HFF-Myc (cell line): ENCODE results near the gene RNF126.

Experiments used
- DNase-seq: peaks from one replicate; pipeline ENCODE4 v3.0.0-alpha.2; 2011; ENCODE audit warnings: low read depth; ENCODE audit errors: extremely low read depth
- H3K4me3 ChIP-seq: replicated peaks from 2 replicates; pipeline ENCODE4 v1.5.1; 2011; ENCODE audit warnings: low read depth, mild to moderate bottlenecking, control low read depth, low read length
- TF ChIP-seq, protein P1 (sequence below): IDR thresholded peaks from 2 replicates; pipeline ENCODE4 v1.5.1; 2012; ENCODE audit warnings: mild to moderate bottlenecking, low read depth, low read length, control low read depth; ENCODE audit errors: missing control alignments

The RNF126 gene

DNA sequence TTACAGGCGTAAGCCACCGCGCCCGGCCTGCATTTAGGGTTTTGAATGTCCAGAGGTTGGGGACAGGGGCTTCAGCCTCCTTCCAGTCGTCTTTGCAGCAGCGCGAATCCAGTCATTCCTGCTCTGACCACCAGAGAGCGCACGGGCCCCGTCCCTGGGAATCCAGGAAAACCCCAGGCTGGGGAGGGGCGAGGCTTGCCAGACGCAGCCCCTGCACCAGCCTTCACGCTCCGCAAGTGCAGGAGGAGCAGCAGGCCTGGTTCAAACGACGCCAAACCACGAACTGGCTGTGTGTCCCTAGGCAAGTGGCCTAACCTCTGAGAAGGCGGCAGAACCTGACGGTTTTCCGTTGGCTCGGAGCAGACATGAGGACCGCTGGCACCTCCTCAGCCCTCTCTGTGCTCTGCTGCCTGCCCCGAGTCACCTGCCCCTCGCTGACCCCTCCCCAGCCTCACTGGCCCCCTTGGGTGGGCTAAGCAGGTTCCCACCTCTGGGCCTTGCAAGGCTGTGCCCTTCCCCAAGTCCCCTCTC lies 2.0 kb upstream of the RNF126 start:
- H3K4me3 ChIP-seq, result no peak overlapping the region
- no peak for DNase-seq
- TF ChIP-seq, protein P1, sequence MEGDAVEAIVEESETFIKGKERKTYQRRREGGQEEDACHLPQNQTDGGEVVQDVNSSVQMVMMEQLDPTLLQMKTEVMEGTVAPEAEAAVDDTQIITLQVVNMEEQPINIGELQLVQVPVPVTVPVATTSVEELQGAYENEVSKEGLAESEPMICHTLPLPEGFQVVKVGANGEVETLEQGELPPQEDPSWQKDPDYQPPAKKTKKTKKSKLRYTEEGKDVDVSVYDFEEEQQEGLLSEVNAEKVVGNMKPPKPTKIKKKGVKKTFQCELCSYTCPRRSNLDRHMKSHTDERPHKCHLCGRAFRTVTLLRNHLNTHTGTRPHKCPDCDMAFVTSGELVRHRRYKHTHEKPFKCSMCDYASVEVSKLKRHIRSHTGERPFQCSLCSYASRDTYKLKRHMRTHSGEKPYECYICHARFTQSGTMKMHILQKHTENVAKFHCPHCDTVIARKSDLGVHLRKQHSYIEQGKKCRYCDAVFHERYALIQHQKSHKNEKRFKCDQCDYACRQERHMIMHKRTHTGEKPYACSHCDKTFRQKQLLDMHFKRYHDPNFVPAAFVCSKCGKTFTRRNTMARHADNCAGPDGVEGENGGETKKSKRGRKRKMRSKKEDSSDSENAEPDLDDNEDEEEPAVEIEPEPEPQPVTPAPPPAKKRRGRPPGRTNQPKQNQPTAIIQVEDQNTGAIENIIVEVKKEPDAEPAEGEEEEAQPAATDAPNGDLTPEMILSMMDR, result peak; percentile 89

DNA sequence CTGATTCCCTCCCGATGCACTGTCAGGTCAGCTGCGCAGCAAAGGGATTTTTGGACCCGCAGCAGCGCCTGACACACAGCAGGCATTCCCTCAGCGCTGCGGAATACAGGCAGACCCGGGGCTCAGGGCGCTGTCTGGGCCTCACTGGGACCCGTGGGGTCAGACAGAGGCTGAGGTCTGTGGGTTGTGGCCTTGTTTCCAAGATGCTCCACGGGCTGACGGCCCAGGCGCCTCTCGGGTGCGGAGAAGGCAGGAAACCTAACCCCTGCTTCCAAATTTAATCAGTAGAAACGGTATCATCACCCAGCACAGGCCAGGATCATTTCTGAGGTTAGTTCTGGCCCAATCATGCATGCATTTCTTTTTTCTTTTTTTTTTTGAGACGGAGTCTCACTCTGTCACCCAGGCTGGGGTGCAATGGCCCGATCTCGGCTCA lies 686 bp upstream of the RNF126 start:
- no peak for DNase-seq
- TF ChIP-seq, protein P1, result no peak

DNA sequence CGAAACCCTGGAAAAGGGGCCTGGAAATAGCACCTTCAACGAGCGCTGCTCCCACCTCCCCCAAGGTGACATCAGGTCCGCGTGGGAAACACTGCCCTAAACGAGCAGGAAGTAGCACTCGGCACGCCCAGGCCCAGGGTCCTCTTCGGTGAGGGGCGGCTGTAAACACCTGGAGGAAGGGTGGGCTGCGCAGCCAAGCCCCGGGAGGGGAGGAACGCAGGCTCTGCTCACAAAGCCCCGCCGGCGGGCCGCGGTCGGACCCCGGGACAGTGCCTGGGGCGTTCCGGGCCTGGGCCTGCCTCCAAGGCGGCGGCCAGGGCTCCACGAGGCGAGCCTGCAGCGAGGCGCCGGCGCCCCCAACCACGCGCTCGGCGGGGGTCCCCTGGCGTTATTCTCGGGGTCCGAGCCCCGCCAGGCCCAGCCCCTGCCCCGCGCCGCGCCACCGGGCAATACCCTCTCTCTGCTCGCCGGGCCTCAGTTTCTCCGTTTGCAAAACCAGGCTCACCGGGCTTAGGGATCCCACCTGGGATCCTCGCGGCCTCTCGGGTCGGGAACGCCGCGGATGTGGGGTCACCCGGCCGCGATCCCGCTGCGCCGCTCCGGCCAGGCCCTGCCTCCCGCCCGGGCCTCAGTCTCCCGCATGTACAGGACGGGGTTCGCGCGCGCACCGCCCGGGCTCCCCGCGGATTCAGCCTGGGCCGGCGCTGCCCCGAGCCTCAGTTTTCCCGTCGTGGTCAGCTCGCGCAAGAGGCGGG lies 630 bp downstream of the RNF126 start:
- H3K4me3 ChIP-seq, result peak overlapping the region; percentile 89
- no peak for DNase-seq
- TF ChIP-seq, protein P1, result no peak

More for the DNA sequence above, 686 bp upstream of the RNF126 start:
- H3K4me3 ChIP-seq, result peak overlapping the region; percentile 30

DNA sequence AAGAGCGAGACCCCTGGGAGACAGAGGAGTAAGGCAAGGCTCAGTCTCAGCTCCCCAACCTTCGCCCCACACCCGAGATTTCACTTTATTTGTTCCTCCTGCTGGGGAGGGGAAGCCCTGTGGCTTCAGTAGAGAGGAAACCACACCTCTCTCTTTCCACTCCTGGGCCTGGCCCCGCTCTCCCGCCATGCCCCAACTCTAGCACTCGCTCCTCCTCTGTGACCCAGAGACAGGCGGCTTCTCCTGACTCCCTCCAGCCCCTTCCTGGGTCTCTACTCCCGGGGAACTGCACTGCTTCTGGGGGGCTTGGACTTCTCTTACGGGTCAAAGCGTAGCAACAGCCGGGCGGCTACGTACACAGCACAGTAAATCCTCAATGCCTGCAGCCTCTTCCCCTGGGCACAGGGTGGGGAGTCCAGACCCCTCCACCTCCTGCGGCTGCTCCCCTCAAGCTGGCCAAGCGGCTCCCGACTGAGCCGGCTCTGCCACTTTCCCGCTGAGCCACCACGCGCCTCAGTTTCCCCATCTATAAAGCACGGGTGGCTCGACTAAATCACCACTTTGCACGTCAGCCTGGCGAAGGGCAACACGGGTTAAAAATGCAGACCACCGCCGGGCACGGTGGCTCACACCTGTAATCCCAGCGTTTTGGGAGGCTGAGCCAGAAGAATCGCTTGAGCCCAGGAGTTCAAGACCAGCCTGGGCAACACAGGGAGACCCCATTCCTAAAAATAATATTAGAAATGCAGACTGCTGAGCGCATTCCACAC lies 1.4 kb downstream of the RNF126 start:
- no peak for DNase-seq
- H3K4me3 ChIP-seq, result peak overlapping the region; percentile 89
- TF ChIP-seq, protein P1, result no peak

DNA sequence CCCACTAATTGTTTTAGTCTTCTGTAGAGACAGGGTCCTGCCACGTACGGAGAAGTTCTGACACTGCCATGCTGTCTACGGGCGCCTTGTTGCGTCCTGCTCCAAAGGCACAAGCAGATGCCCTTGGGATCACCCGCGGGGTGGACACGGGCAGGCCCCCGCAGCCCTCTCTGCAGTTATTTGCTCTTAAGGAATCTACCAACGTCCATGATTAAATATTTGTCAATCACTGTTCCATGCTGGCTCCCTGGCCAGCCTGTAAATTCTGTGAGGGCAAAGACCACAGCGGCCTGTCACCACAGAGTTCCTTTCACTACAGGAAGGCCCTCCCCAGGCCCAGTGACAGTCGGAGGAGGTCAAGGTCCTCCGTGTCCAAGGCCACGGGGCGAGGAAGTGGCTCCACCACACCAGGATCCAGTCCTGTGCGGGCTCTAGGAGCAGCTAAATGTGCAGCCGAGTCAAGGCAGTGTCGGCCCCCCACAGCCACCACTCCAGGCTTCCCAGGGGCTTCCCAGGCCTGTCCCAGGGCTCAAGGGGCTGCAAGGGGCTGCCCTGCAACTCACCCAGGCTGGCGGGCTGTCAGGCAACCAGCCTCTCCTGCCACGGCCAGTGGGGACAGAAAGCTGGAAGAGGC lies 2.1 kb downstream of the RNF126 start:
- TF ChIP-seq, protein P1, result no peak
- H3K4me3 ChIP-seq, result peak overlapping the region; percentile 89
- DNase-seq, result no peak

DNA sequence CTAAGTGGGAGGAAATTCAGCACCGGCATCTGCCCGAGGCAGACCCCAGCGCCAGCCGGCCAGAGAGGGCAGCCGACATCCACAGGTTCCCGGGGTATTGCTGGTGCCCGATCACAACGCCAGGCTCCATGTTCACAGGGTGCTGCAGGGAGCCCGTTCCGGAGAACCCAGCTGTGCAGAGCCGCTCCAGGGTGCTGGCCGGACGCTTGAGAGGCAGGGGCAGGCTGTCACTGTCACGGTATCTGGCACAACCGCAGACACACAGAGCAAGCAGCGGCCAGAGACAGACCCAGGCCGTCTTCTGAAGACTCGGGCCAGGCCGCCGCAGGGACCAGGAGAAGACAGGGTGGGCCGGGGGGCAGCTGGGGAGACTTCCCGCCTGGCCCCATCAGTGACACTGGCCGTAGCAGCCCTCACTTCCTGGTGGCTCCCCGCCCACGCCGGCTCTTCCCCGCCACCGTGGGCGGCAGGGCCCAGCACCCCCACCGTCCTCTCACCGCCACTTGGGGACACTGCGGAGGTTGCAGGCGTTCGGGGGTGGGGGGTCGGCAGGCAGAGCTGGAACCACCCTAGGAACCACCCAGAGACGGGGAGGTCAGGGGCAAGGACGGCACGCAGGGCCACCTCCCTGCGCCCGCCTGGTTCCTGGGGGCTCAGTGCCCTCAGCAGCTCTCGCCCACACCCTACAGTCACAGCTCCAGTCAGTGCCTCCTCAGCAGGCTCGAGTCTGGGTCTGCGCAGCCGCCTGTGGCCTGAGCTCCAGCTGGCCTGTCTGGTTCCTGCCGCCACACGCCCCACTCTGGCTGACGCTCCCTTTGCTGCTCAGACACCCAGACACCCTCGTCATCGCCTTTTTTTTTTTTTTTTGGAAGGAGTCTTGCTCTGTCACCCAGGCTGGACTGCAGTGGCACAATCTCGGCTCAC lies 3.8 kb downstream of the RNF126 start:
- no peak overlapping the region for H3K4me3 ChIP-seq
- TF ChIP-seq, protein P1, result no peak
- no peak for DNase-seq
